HCT116 (cell line): ENCODE results near the gene C2CD2L. TPM values are rescaled to one million over a fixed set of nuclear protein-coding genes. Genes with fewer than 3 reads are reported as not detected.

Experiments used
- ATAC-seq: fragments of 200-7000 bp; cut with Tn5 transposase; 2 replicates; pipeline ENCODE4 v1.9.1; 2020; ENCODE audit warnings: mild to moderate bottlenecking, moderate library complexity
- BruUV-seq: library from RNA; stranded (reverse); fragments of 400-500 nt; replicated peaks from 2 replicates; lab custom pipeline; 2021; lab: Mats Ljungman, UMichigan
- CTCF ChIA-PET: fragments of 300-600 bp; sonication (Branson Sonifier 250); formaldehyde crosslinking; loops from one replicate; lab custom pipeline; 2021; ENCODE audit warnings: antibody characterized with exemption; lab: Charles Lee
- POLR2A ChIA-PET: fragments of 300-600, 350-600 bp; sonication (Branson Sonifier 250); formaldehyde crosslinking; loops from one replicate; lab custom pipeline; 2021; ENCODE audit warnings: antibody characterized with exemption; lab: Charles Lee
- RAD21 ChIA-PET, 2 experiments: fragments of 300-600 bp; sonication (Branson Sonifier 250); formaldehyde crosslinking; loops; one replicate each; lab custom pipeline; 2023; ENCODE audit warnings: low total read pairs in 2 of 2; ENCODE audit not compliant: uncharacterized antibody in 2 of 2, unreplicated experiment in 2 of 2, low non-redundant PET in 1 of 2; lab: Charles Lee
- DNase-seq: peaks from one replicate; pipeline ENCODE4 v3.0.0-alpha.2; 2010; ENCODE audit warnings: low read depth, low spot score
- H2AFZ ChIP-seq: fragments of 200-600 bp; shearing (Covaris generic), sonication (generic); 2 replicates; pipeline ENCODE4 v1.6.1; 2017; ENCODE audit warnings: low read depth, mixed run types, mixed read lengths, antibody characterized with exemption, low read length; ENCODE audit not compliant: poor library complexity, severe bottlenecking
- H3K27ac ChIP-seq: 2 replicates; pipeline ENCODE4 v1.5.1; 2012; ENCODE audit warnings: low read depth, low read length
- H3K27me3 ChIP-seq: fragments of 200-600 bp; sonication (generic); 2 replicates; pipeline ENCODE4 v1.6.1; 2016; ENCODE audit warnings: mixed run types, low read length, mixed read lengths; ENCODE audit not compliant: insufficient read depth
- H3K36me3 ChIP-seq, 2 experiments: fragments of 200-500 bp in 1 of 2; fragments of 200-600 bp in 1 of 2; sonication (Bioruptor generic) in 1 of 2; sonication (generic) in 1 of 2; 2 replicates each; pipeline versions ENCODE4 v1.5.1 to v1.6.1; 2014 to 2016; ENCODE audit warnings: low read length in 2 of 2, inconsistent platforms in 1 of 2, mixed read lengths in 1 of 2, mixed run types in 1 of 2; ENCODE audit not compliant: insufficient read depth in 2 of 2, control insufficient read depth in 1 of 2
- H3K4me1 ChIP-seq, 2 experiments: fragments of 200-600 bp in 1 of 2; sonication (generic) in 1 of 2; 2 replicates each; pipeline versions ENCODE4 v1.5.1 to v1.6.1; 2012 to 2017; ENCODE audit warnings: low read length in 2 of 2, inconsistent platforms in 1 of 2, mild to moderate bottlenecking in 1 of 2, mixed read lengths in 1 of 2, mixed run types in 1 of 2, moderate library complexity in 1 of 2; ENCODE audit not compliant: insufficient read depth in 2 of 2, control insufficient read depth in 1 of 2
- H3K4me2 ChIP-seq: fragments of 200-600 bp; sonication (generic); 2 replicates; pipeline ENCODE4 v1.6.1; 2017; ENCODE audit warnings: mixed run types, low read length, mixed read lengths
- H3K4me3 ChIP-seq, 2 experiments: fragments of 200-600 bp in 1 of 2; sonication (generic) in 1 of 2; replicated peaks in 1 of 2; 2 replicates each; pipeline ENCODE4 v1.5.1; 2011 to 2016; ENCODE audit warnings: low read length in 2 of 2, control low read depth in 1 of 2, low read depth in 1 of 2, mild to moderate bottlenecking in 1 of 2, mixed read lengths in 1 of 2, mixed run types in 1 of 2
- H3K79me2 ChIP-seq: fragments of 200-600 bp; sonication (generic); 2 replicates; pipeline ENCODE4 v1.6.1; 2017; ENCODE audit warnings: mild to moderate bottlenecking, mixed run types, low read length, moderate library complexity, mixed read lengths; ENCODE audit not compliant: insufficient read depth
- H3K9ac ChIP-seq: fragments of 200-600 bp; sonication (generic); 2 replicates; pipeline ENCODE4 v1.6.1; 2016; ENCODE audit warnings: low read length, mixed read lengths
- H3K9me2 ChIP-seq: fragments of 200-600 bp; sonication (generic), shearing (Covaris generic); 2 replicates; pipeline ENCODE4 v1.6.1; 2017; ENCODE audit warnings: mixed run types, mild to moderate bottlenecking, moderate library complexity; ENCODE audit not compliant: insufficient read depth
- H3K9me3 ChIP-seq, 2 experiments: fragments of 200-500 bp in 1 of 2; fragments of 200-600 bp in 1 of 2; sonication (Bioruptor generic) in 1 of 2; sonication (generic) in 1 of 2; 2 replicates each; pipeline ENCODE4 v1.6.1; 2014 to 2017; ENCODE audit warnings: low read length in 2 of 2, mixed read lengths in 2 of 2, inconsistent platforms in 1 of 2, low read depth in 1 of 2, mild to moderate bottlenecking in 1 of 2, mixed run types in 1 of 2, moderate library complexity in 1 of 2; ENCODE audit not compliant: control insufficient read depth in 1 of 2, insufficient read depth in 1 of 2
- H4K20me1 ChIP-seq: fragments of 200-600 bp; sonication (generic), shearing (Covaris generic); 2 replicates; pipeline ENCODE4 v1.6.1; 2017; ENCODE audit warnings: mixed run types, mild to moderate bottlenecking, moderate library complexity; ENCODE audit not compliant: insufficient read depth
- CBX3 ChIP-seq: IDR thresholded peaks from 2 replicates; pipeline ENCODE4 v1.6.1; 2012; ENCODE audit warnings: low read depth
- EZH2 ChIP-seq: fragments of 200-600 bp; sonication (generic); IDR thresholded peaks from 2 replicates; pipeline ENCODE4 v1.6.1; 2017; ENCODE audit warnings: antibody characterized with exemption, mixed run types
- EZH2phosphoT487 ChIP-seq: fragments of 200-600 bp; IDR thresholded peaks from 2 replicates; pipeline ENCODE4 v1.6.1; 2018; ENCODE audit warnings: antibody characterized with exemption, borderline replicate concordance
- FOSL1 ChIP-seq: IDR thresholded peaks from 2 replicates; pipeline ENCODE4 v1.6.1; 2012; ENCODE audit warnings: low read depth
- POLR2A ChIP-seq: IDR thresholded peaks from 2 replicates; pipeline ENCODE4 v1.7.0; 2011; ENCODE audit warnings: borderline replicate concordance; ENCODE audit not compliant: insufficient read depth, insufficient read length; ENCODE audit errors: extremely low read depth
- RAD21 ChIP-seq: IDR thresholded peaks from 2 replicates; pipeline ENCODE4 v1.6.1; 2012; ENCODE audit warnings: low read depth, mild to moderate bottlenecking
- SIN3A ChIP-seq: IDR thresholded peaks from 2 replicates; pipeline ENCODE4 v1.6.1; 2012; ENCODE audit warnings: low read depth
- SP1 ChIP-seq: IDR thresholded peaks from 2 replicates; pipeline ENCODE4 v1.6.1; 2012; ENCODE audit warnings: low read depth
- SRF ChIP-seq: IDR thresholded peaks from 2 replicates; pipeline ENCODE4 v1.6.1; 2012; ENCODE audit warnings: low read depth
- TCF7L2 ChIP-seq: IDR thresholded peaks from 2 replicates; pipeline ENCODE4 v1.7.0; 2011; ENCODE audit warnings: borderline replicate concordance, inconsistent platforms; ENCODE audit not compliant: insufficient read depth, insufficient read length; ENCODE audit errors: extremely low read depth
- YY1 ChIP-seq: IDR thresholded peaks from 2 replicates; pipeline ENCODE4 v1.6.1; 2011; ENCODE audit warnings: low read length, low read depth, moderate library complexity, mild to moderate bottlenecking; ENCODE audit not compliant: insufficient replicate concordance; ENCODE audit errors: extremely low read depth
- ZFX ChIP-seq: fragments of 450-650 bp; IDR thresholded peaks from 2 replicates; pipeline ENCODE4 v1.6.1; 2017
- ZNF274 ChIP-seq: fragments of 200-500 bp; sonication (Bioruptor generic); IDR thresholded peaks from 2 replicates; pipeline ENCODE4 v1.6.1; 2014; ENCODE audit warnings: mild to moderate bottlenecking, low read depth, low read length, inconsistent platforms
- intact Hi-C: fragments of 100-400 bp; cut with micrococcal nuclease; formaldehyde crosslinking; loops from 2 replicates; pipeline ENCODE4 v1.10.0; 2022
- total RNA-seq: library from RNA; stranded (reverse); gene quantifications from one replicate; pipeline ENCODE4 v1.2.1, GENCODE V29; 2021; ENCODE audit not compliant: unreplicated experiment
- TF ChIP-seq, protein P1 (sequence below), 3 experiments: fragments of 200-600 bp in 1 of 3; sonication (generic) in 1 of 3; IDR thresholded peaks in 2 of 3; conservative IDR thresholded peaks in 1 of 3; 2 replicates each; pipeline ENCODE4 v1.5.1; 2012 to 2017; ENCODE audit warnings: low read depth in 2 of 3, low read length in 2 of 3, antibody characterized with exemption in 1 of 3, borderline replicate concordance in 1 of 3, control low read depth in 1 of 3, mild to moderate bottlenecking in 1 of 3, mixed read lengths in 1 of 3, mixed run types in 1 of 3, moderate library complexity in 1 of 3; ENCODE audit not compliant: insufficient read depth in 1 of 3
- TF ChIP-seq, protein P2 (sequence below): IDR thresholded peaks from 2 replicates; pipeline ENCODE4 v1.6.1; 2012; ENCODE audit warnings: low read depth
- TF ChIP-seq, protein P3 (sequence below): IDR thresholded peaks from 2 replicates; pipeline ENCODE4 v1.6.1; 2012
- TF ChIP-seq, protein P4 (sequence below): IDR thresholded peaks from 2 replicates; pipeline ENCODE4 v1.6.1; 2011; ENCODE audit warnings: mild to moderate bottlenecking, low read length, moderate library complexity; ENCODE audit not compliant: insufficient replicate concordance; ENCODE audit errors: extremely low read depth

Gene C2CD2L
- total RNA-seq, 1 experiment from 2014 or later, result 12.4 TPM

DNA sequence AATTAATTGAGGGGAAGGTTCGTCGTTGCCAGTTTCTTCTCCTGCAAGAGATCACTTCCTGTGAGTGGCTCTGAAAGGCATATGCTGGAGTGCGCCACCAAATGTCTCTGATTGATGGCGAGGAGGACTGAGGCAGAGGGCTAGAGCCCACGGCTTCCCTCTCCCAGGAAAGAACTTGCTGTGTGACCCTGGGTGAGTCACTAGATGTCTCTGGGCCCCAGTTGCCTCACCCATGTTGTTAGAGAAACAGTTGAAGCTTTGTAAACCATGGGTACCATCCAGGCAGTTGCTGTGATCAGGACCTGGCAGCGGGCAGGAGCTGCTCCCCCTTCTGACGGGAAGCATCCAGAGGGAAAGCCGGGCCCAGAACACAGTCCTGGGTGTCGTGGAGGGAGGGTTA lies 44.9 kb downstream of the C2CD2L start (continued):
- TF ChIP-seq, protein P1, sequence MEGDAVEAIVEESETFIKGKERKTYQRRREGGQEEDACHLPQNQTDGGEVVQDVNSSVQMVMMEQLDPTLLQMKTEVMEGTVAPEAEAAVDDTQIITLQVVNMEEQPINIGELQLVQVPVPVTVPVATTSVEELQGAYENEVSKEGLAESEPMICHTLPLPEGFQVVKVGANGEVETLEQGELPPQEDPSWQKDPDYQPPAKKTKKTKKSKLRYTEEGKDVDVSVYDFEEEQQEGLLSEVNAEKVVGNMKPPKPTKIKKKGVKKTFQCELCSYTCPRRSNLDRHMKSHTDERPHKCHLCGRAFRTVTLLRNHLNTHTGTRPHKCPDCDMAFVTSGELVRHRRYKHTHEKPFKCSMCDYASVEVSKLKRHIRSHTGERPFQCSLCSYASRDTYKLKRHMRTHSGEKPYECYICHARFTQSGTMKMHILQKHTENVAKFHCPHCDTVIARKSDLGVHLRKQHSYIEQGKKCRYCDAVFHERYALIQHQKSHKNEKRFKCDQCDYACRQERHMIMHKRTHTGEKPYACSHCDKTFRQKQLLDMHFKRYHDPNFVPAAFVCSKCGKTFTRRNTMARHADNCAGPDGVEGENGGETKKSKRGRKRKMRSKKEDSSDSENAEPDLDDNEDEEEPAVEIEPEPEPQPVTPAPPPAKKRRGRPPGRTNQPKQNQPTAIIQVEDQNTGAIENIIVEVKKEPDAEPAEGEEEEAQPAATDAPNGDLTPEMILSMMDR (IDR thresholded peaks at IDR 0.05 in 2 of 3, conservative IDR thresholded peaks at IDR 0.05 in 1 of 3; ENCODE audit: borderline replicate concordance in 1 of 3, insufficient read depth in 1 of 3, low read depth in 2 of 3, low read length in 2 of 3), result no peak
- TF ChIP-seq EZH2 (no peak), EZH2phosphoT487 (no peak), RAD21 (no peak), POLR2A (no peak), SRF (no peak)

DNA sequence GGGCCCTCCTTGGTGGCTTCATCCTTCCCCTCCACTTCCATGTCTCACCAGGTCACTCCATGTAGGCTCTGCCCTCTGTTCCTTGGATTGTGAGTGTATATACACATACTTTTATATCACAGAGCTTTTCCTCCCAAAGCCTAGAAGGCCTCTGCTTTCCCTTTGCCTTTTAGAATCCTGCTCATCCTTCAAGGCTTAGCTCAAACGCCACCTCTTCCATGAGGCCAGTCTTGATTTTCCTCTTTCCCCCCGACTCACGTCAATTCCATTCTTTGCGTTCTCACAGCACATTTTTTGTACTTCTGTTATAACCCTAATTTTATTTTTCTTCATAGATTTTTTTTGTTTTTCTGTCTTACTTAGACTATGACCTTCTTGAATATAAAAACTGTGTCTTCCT lies 45.5 kb downstream of the C2CD2L start:
- Histone ChIP-seq H3K9me2 (no peaks in the 10 kb centered on the region), H3K27ac (no peak overlapping the region), H3K27me3 (no peaks in the 10 kb centered on the region), H3K4me3 (no peak overlapping the region), H3K4me1 (peaks cover 13 to 28% of the 10 kb centered on the region in 2 experiments; a peak in 3 of 4 replicates), H3K9ac (no peak overlapping the region), H3K9me3 (no peaks in the 10 kb centered on the region), H4K20me1 (no peaks in the 10 kb centered on the region), H3K36me3 (no peaks in the 10 kb centered on the region), H2AFZ (no peak overlapping the region), H3K4me2 (no peak overlapping the region), H3K79me2 (no peaks in the 10 kb centered on the region)
- intact Hi-C loops, result no loop called here
- no peak for ATAC-seq
- no peak for DNase-seq
- ChIA-PET RAD21 (no interaction called here), POLR2A (interaction anchor here (1.3 kb wide), 1 partner anchor 16 kb away, joined by 3 read pairs; the partner anchor contains the start of gene NLRX1), CTCF (interaction anchor here (1.0 kb wide), 1 partner anchor 13 kb away, joined by 3 read pairs; no protein-coding TSS in a partner anchor)
- BruUV-seq, result no TSS peak
- no peak for TF ChIP-seq SP1
- TF ChIP-seq, protein P2, sequence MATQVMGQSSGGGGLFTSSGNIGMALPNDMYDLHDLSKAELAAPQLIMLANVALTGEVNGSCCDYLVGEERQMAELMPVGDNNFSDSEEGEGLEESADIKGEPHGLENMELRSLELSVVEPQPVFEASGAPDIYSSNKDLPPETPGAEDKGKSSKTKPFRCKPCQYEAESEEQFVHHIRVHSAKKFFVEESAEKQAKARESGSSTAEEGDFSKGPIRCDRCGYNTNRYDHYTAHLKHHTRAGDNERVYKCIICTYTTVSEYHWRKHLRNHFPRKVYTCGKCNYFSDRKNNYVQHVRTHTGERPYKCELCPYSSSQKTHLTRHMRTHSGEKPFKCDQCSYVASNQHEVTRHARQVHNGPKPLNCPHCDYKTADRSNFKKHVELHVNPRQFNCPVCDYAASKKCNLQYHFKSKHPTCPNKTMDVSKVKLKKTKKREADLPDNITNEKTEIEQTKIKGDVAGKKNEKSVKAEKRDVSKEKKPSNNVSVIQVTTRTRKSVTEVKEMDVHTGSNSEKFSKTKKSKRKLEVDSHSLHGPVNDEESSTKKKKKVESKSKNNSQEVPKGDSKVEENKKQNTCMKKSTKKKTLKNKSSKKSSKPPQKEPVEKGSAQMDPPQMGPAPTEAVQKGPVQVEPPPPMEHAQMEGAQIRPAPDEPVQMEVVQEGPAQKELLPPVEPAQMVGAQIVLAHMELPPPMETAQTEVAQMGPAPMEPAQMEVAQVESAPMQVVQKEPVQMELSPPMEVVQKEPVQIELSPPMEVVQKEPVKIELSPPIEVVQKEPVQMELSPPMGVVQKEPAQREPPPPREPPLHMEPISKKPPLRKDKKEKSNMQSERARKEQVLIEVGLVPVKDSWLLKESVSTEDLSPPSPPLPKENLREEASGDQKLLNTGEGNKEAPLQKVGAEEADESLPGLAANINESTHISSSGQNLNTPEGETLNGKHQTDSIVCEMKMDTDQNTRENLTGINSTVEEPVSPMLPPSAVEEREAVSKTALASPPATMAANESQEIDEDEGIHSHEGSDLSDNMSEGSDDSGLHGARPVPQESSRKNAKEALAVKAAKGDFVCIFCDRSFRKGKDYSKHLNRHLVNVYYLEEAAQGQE, result no peak
- TF ChIP-seq TCF7L2, result no peak
- TF ChIP-seq, protein P3, sequence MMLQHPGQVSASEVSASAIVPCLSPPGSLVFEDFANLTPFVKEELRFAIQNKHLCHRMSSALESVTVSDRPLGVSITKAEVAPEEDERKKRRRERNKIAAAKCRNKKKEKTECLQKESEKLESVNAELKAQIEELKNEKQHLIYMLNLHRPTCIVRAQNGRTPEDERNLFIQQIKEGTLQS, result no peak
- no peak for TF ChIP-seq SIN3A
- TF ChIP-seq RAD21, result no peak
- no peak for TF ChIP-seq FOSL1
- no peak for TF ChIP-seq CBX3
- TF ChIP-seq ZFX, result no peak
- TF ChIP-seq ZNF274, result no peak
- TF ChIP-seq YY1, result no peak
- TF ChIP-seq POLR2A, result no peak
- TF ChIP-seq, protein P4, sequence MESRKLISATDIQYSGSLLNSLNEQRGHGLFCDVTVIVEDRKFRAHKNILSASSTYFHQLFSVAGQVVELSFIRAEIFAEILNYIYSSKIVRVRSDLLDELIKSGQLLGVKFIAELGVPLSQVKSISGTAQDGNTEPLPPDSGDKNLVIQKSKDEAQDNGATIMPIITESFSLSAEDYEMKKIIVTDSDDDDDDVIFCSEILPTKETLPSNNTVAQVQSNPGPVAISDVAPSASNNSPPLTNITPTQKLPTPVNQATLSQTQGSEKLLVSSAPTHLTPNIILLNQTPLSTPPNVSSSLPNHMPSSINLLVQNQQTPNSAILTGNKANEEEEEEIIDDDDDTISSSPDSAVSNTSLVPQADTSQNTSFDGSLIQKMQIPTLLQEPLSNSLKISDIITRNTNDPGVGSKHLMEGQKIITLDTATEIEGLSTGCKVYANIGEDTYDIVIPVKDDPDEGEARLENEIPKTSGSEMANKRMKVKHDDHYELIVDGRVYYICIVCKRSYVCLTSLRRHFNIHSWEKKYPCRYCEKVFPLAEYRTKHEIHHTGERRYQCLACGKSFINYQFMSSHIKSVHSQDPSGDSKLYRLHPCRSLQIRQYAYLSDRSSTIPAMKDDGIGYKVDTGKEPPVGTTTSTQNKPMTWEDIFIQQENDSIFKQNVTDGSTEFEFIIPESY, result no peak
